ENCODE data around the gene U2AF2.

U2AF2 gene

GRCh38 chr19:55689411-55690108, 34.7 kb downstream of the U2AF2 start:
- H3K27ac ChIP-seq, result 0 out of 22 replicates have a peak overlapping the region, but pooled peaks of 2 of the 11 experiments have one; percentile 16 to 22
- H4K20me1 ChIP-seq, result peaks cover 68 to 100% (median 92%) of the 10 kb centered on the region in 11 experiments
- H3K9me3 ChIP-seq (replicated peaks in 1 of 11), result no peaks in the 10 kb centered on the region
- no peaks in the 10 kb centered on the region for H3K27me3 ChIP-seq
- H3K4me2 ChIP-seq, result peak overlapping the region in 6 of 11 experiments; percentile 20 to 44 (median 31); a peak in 7 of 22 replicates
- peaks cover 22 to 44% (median 34%) of the 10 kb centered on the region in 10 experiments; a peak in 19 of 20 replicates for H3K4me1 ChIP-seq
- peak overlapping the region in 5 of 11 experiments; percentile 9 to 50 (median 23); a peak in 3 of 22 replicates for H3K9ac ChIP-seq
- H3K36me3 ChIP-seq, result peaks cover 87 to 100% (median 97%) of the 10 kb centered on the region in 11 experiments
- no peak for TF ChIP-seq Cebpa-rat (IDR thresholded peaks at IDR 0.05)
- H3K4me3 ChIP-seq, result no peak overlapping the region

DNA sequence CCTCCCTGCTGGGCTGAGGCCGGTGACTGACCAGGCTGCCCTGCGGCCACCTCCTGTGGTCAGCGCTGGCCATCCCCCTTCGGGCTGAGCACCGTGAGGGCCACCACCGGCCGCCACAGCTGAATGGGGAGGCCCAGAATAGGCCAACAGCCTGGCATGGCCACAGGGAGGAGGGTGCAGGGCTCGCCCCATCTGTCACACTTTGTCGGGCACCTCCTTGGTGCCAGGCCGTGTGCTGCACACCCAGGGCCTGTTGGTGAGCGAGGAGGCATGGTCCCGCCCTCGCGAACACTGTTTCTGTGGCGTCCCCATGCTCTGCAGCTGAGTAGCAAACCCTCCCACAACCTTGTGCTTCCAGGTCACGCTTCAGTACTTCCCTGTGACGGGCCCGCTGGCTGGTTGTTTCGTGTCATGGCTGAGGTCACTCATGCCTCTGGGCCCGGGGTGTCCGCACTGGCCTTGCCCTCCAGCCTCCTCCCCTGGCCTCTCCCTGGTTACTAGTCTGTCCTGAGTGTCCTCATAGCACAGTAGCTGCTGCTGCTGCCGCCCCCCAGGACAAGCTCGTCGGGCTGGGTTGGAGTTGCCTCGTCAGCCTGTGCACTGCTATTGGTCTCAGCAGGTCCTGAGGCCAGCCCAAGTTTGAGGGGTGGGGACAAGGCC, 35.4 kb downstream of the U2AF2 start:
- no peak for TF ChIP-seq Cebpa-rat (IDR thresholded peaks at IDR 0.05)
- H3K36me3 ChIP-seq, result peaks cover 87 to 100% (median 96%) of the 10 kb centered on the region in 11 experiments
- H3K9me3 ChIP-seq (replicated peaks in 1 of 11), result no peaks in the 10 kb centered on the region
- H3K4me2 ChIP-seq, result peak overlapping the region in 6 of 11 experiments; percentile 20 to 44 (median 31); a peak in 6 of 22 replicates
- H3K9ac ChIP-seq, result peak overlapping the region in 3 of 11 experiments; percentile 23 to 50 (median 24); a peak in 2 of 22 replicates
- H3K27ac ChIP-seq, result 0 out of 22 replicates have a peak overlapping the region, but pooled peaks of 1 of the 11 experiments have one; percentile 22
- peaks cover 22 to 44% (median 34%) of the 10 kb centered on the region in 10 experiments; a peak in 19 of 20 replicates for H3K4me1 ChIP-seq
- H3K27me3 ChIP-seq, result no peaks in the 10 kb centered on the region
- peaks cover 61 to 100% (median 89%) of the 10 kb centered on the region in 11 experiments for H4K20me1 ChIP-seq
- H3K4me3 ChIP-seq, result no peak overlapping the region

- Histone ChIP-seq H3K4me2 (no peak overlapping the region), H3K36me3 (peaks cover 87 to 100% (median 96%) of the 10 kb centered on the region in 11 experiments), H3K4me3 (no peak overlapping the region), H3K9ac (no peak overlapping the region), H3K27me3 (no peaks in the 10 kb centered on the region), H3K4me1 (peaks cover 19 to 44% (median 34%) of the 10 kb centered on the region in 10 experiments; a peak in 19 of 20 replicates), H3K9me3 (replicated peaks in 1 of 11) (no peaks in the 10 kb centered on the region), H3K27ac (no peak overlapping the region), H4K20me1 (peaks cover 54 to 100% (median 84%) of the 10 kb centered on the region in 11 experiments)
- TF ChIP-seq Cebpa-rat (IDR thresholded peaks at IDR 0.05), result no peak
Measured at GRCh38 chr19:55690769-55691545, 36.1 kb downstream of the U2AF2 start.

- Histone ChIP-seq H3K4me2 (no peak overlapping the region), H3K4me3 (no peak overlapping the region), H3K9ac (no peak overlapping the region), H3K27me3 (no peaks in the 10 kb centered on the region), H3K9me3 (replicated peaks in 1 of 11) (no peaks in the 10 kb centered on the region), H3K4me1 (peaks cover 10 to 36% (median 33%) of the 10 kb centered on the region in 10 experiments; a peak in 18 of 20 replicates), H3K27ac (no peak overlapping the region), H3K36me3 (peaks cover 88 to 100% (median 97%) of the 10 kb centered on the region in 11 experiments), H4K20me1 (peaks cover 46 to 100% (median 82%) of the 10 kb centered on the region in 11 experiments)
- no peak for TF ChIP-seq Cebpa-rat (IDR thresholded peaks at IDR 0.05)
Measured at GRCh38 chr19:55691561-55692481, 37.0 kb downstream of the U2AF2 start.

GRCh38 chr19:55692681-55693081, 37.8 kb downstream of the U2AF2 start:
- peaks cover 37 to 100% (median 79%) of the 10 kb centered on the region in 11 experiments for H4K20me1 ChIP-seq
- H3K4me3 ChIP-seq, result no peak overlapping the region
- no peak overlapping the region for H3K27ac ChIP-seq
- H3K9ac ChIP-seq, result no peak overlapping the region
- no peak overlapping the region for H3K4me2 ChIP-seq
- H3K9me3 ChIP-seq (replicated peaks in 1 of 11), result no peaks in the 10 kb centered on the region
- H3K4me1 ChIP-seq, result peaks cover 2 to 29% (median 24%) of the 10 kb centered on the region in 10 experiments; a peak in 18 of 20 replicates
- H3K27me3 ChIP-seq, result no peaks in the 10 kb centered on the region
- peaks cover 88 to 100% (median 97%) of the 10 kb centered on the region in 11 experiments for H3K36me3 ChIP-seq
- no peak for TF ChIP-seq Cebpa-rat (IDR thresholded peaks at IDR 0.05)

- Histone ChIP-seq H3K9ac (no peak overlapping the region), H3K4me1 (peaks cover 0 to 21% (median 17%) of the 10 kb centered on the region in 10 experiments; a peak in 16 of 20 replicates), H3K4me2 (no peak overlapping the region), H3K27ac (no peak overlapping the region), H3K9me3 (replicated peaks in 1 of 11) (no peaks in the 10 kb centered on the region), H4K20me1 (peaks cover 29 to 95% (median 72%) of the 10 kb centered on the region in 11 experiments), H3K27me3 (no peaks in the 10 kb centered on the region), H3K4me3 (no peak overlapping the region), H3K36me3 (peaks cover 87 to 99% (median 94%) of the 10 kb centered on the region in 11 experiments)
- no peak for TF ChIP-seq Cebpa-rat (IDR thresholded peaks at IDR 0.05)
Measured at GRCh38 chr19:55693336-55693974, 38.6 kb downstream of the U2AF2 start.

DNA sequence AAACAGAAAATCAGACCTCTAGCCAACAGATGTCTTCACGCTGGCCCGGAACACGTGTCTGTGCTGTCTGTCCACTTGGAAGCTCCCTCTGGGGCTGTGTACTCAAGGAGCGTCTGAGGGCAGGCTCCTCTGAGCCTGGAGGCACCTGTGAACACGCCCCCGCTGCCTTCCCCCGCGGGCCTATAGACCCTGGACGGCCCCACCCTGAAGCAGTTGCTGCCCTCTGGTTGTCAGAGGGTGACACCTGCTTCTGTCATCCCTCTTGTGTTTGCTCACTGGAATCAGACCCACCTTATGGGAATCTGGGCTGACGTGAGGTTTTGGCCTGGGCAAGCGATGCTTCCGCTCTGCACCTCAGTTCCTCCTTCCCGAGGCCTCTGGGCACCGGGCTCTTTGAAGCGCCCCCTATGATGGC, 39.4 kb downstream of the U2AF2 start:
- Histone ChIP-seq H4K20me1 (peaks cover 21 to 91% (median 64%) of the 10 kb centered on the region in 11 experiments), H3K4me2 (no peak overlapping the region), H3K27ac (no peak overlapping the region), H3K9ac (no peak overlapping the region), H3K4me3 (no peak overlapping the region), H3K27me3 (no peaks in the 10 kb centered on the region), H3K4me1 (peaks cover 0 to 13% (median 10%) of the 10 kb centered on the region in 10 experiments; a peak in 13 of 20 replicates), H3K9me3 (replicated peaks in 1 of 11) (no peaks in the 10 kb centered on the region), H3K36me3 (peaks cover 87 to 98% (median 95%) of the 10 kb centered on the region in 11 experiments)
- TF ChIP-seq Cebpa-rat (IDR thresholded peaks at IDR 0.05), result no peak

Data from BLaER1 treated with 17β-estradiol and CSF1 and Interleukin-3, amounts not matched to agents 10 nM and 100 nM (cell line).